GM23338 (cell line): Measurements from ENCODE around the gene CYP3A4. TPM values are rescaled to one million over a fixed set of nuclear protein-coding genes. Genes with fewer than 3 reads are reported as not detected.

Experiments
- ATAC-seq: fragments of 200-7000 bp; cut with Tn5 transposase; 3 replicates; pipeline ENCODE4 v1.9.1; 2020
- DNase-seq: peaks from one replicate; pipeline ENCODE4 v3.0.0-alpha.2; 2015; ENCODE audit warnings: low spot score
- H2AFZ ChIP-seq: fragments of 200-600 bp; sonication (generic); 2 replicates; pipeline ENCODE4 v1.8.0; 2016; ENCODE audit warnings: antibody characterized with exemption, mild to moderate bottlenecking, moderate library complexity
- H3F3A ChIP-seq: fragments of 200-600 bp; sonication (generic); replicated peaks from 2 replicates; pipeline ENCODE4 v1.8.0; 2017; ENCODE audit warnings: antibody characterized with exemption, mixed run types, low read depth
- H3K27ac ChIP-seq: fragments of 200-600 bp; sonication (generic); 2 replicates; pipeline ENCODE4 v1.6.1; 2016; ENCODE audit warnings: low read depth
- H3K27me3 ChIP-seq: fragments of 200-600 bp; sonication (generic); 2 replicates; pipeline ENCODE4 v1.8.0; 2016; ENCODE audit warnings: mild to moderate bottlenecking, mixed run types, moderate library complexity; ENCODE audit not compliant: insufficient read depth
- H3K36me3 ChIP-seq: fragments of 200-600 bp; sonication (generic); 2 replicates; pipeline ENCODE4 v1.8.0; 2016; ENCODE audit warnings: mild to moderate bottlenecking; ENCODE audit not compliant: insufficient read depth
- H3K4me1 ChIP-seq: fragments of 200-600 bp; sonication (generic); 2 replicates; pipeline ENCODE4 v1.8.0; 2016; ENCODE audit warnings: mild to moderate bottlenecking, moderate library complexity; ENCODE audit not compliant: insufficient read depth
- H3K4me2 ChIP-seq: fragments of 200-600 bp; sonication (generic); 2 replicates; pipeline ENCODE4 v1.7.1; 2017; ENCODE audit warnings: mixed run types
- H3K4me3 ChIP-seq: fragments of 200-600 bp; sonication (generic); 2 replicates; pipeline ENCODE4 v1.6.1; 2016; ENCODE audit warnings: mixed run types
- H3K79me2 ChIP-seq: fragments of 200-600 bp; sonication (generic); replicated peaks from 2 replicates; pipeline ENCODE4 v1.8.0; 2017; ENCODE audit warnings: mild to moderate bottlenecking; ENCODE audit not compliant: insufficient read depth
- H3K9me2 ChIP-seq: fragments of 200-600 bp; sonication (generic); 2 replicates; pipeline ENCODE4 v1.8.0; 2017; ENCODE audit not compliant: insufficient read depth
- H4K20me1 ChIP-seq: fragments of 200-600 bp; sonication (generic); replicated peaks from 2 replicates; pipeline ENCODE4 v1.8.0; 2017; ENCODE audit warnings: mild to moderate bottlenecking; ENCODE audit not compliant: insufficient read depth
- H3K27ac Mint-ChIP-seq: 2 replicates; pipeline ENCODE4 v1.8.0; 2020; ENCODE audit warnings: inconsistent platforms, mild to moderate bottlenecking, moderate library complexity, mixed read lengths
- H3K27me3 Mint-ChIP-seq: 3 replicates; pipeline ENCODE4 v1.8.0; 2022; ENCODE audit warnings: low read depth, mild to moderate bottlenecking, moderate library complexity, mixed read lengths, inconsistent platforms; ENCODE audit not compliant: insufficient read depth, poor library complexity
- H3K36me3 Mint-ChIP-seq: 3 replicates; pipeline ENCODE4 v1.8.0; 2021; ENCODE audit warnings: low read depth, mild to moderate bottlenecking, inconsistent platforms, moderate library complexity, mixed read lengths
- H3K4me1 Mint-ChIP-seq: 3 replicates; pipeline ENCODE4 v1.8.0; 2020; ENCODE audit warnings: mild to moderate bottlenecking, inconsistent platforms, mixed read lengths
- H3K4me3 Mint-ChIP-seq: 3 replicates; pipeline ENCODE4 v1.8.0; 2021; ENCODE audit warnings: moderate library complexity, mild to moderate bottlenecking, inconsistent platforms, mixed read lengths
- H3K9me3 Mint-ChIP-seq: 3 replicates; pipeline ENCODE4 v1.8.0; 2020; ENCODE audit warnings: moderate library complexity, mild to moderate bottlenecking, inconsistent platforms, mixed read lengths
- CREB1 ChIP-seq: fragments of 250-450 bp; sonication (Bioruptor Pico); IDR thresholded peaks from 2 replicates; pipeline ENCODE4 v1.5.0; 2020; ENCODE audit warnings: low read depth, mild to moderate bottlenecking, moderate library complexity
- ETS1 ChIP-seq: IDR thresholded peaks from 2 replicates; pipeline ENCODE4 v1.6.1; 2016; ENCODE audit warnings: antibody characterized with exemption
- EZH2 ChIP-seq: fragments of 200-600 bp; sonication (generic); IDR thresholded peaks from one replicate; pipeline ENCODE4 v1.8.0; 2017; ENCODE audit warnings: antibody characterized with exemption, mild to moderate bottlenecking, low read depth; ENCODE audit not compliant: unreplicated experiment
- EZH2phosphoT487 ChIP-seq: fragments of 200-600 bp; sonication (generic); IDR thresholded peaks from one replicate; pipeline ENCODE4 v1.8.1; 2018; ENCODE audit warnings: antibody characterized with exemption; ENCODE audit not compliant: unreplicated experiment
- JUNB ChIP-seq: IDR thresholded peaks from one replicate; pipeline ENCODE4 v1.6.1; 2016; ENCODE audit warnings: antibody characterized with exemption; ENCODE audit not compliant: unreplicated experiment
- NANOG ChIP-seq: IDR thresholded peaks from 2 replicates; pipeline ENCODE4 v1.6.1; 2016; ENCODE audit warnings: antibody characterized with exemption, borderline replicate concordance
- POLR2AphosphoS5 ChIP-seq: IDR thresholded peaks from 2 replicates; pipeline ENCODE4 v1.6.1; 2016; ENCODE audit warnings: antibody characterized with exemption, low read depth
- STAT1 ChIP-seq: IDR thresholded peaks from one replicate; pipeline ENCODE4 v1.6.1; 2016; ENCODE audit warnings: antibody characterized with exemption; ENCODE audit not compliant: unreplicated experiment
- ZNF114 ChIP-seq: fragments of 250-450 bp; sonication (Bioruptor Pico); IDR thresholded peaks from 2 replicates; pipeline ENCODE4 v1.5.0; 2020; ENCODE audit warnings: mild to moderate bottlenecking, moderate library complexity
- ZNF331 ChIP-seq: fragments of 250-450 bp; sonication (Bioruptor Pico); IDR thresholded peaks from 2 replicates; pipeline ENCODE4 v1.5.0; 2020; ENCODE audit warnings: low read depth, mild to moderate bottlenecking, moderate library complexity
- ZNF462 ChIP-seq: fragments of 250-450 bp; sonication (Bioruptor Pico); IDR thresholded peaks from 2 replicates; pipeline ENCODE4 v1.5.0; 2020; ENCODE audit warnings: mild to moderate bottlenecking, moderate library complexity
- polyA plus RNA-seq: library from polyadenylated mRNA; unstranded; fragments of >200 nt; fragmentation: Nextera tagmentation; extraction: Ambion mirVana; gene quantifications from 2 replicates; pipeline ENCODE4 v1.2.1, GENCODE V29; 2016
- total RNA-seq: library from RNA; depleted of rRNA; stranded (reverse); fragments of >200 nt; shearing (Covaris generic); gene quantifications from 2 replicates; pipeline ENCODE4 v1.2.3, GENCODE V29; 2014
- TF ChIP-seq, protein P1 (sequence below), 2 experiments: fragments of 200-600 bp in 1 of 2; sonication (generic) in 1 of 2; conservative IDR thresholded peaks; 2 replicates each; pipeline versions ENCODE4 v1.5.1 to v1.6.1; 2016 to 2017; ENCODE audit warnings: antibody characterized with exemption in 2 of 2, low read depth in 2 of 2, mild to moderate bottlenecking in 2 of 2, moderate library complexity in 1 of 2
- TF ChIP-seq, protein P2 (sequence below): IDR thresholded peaks from one replicate; pipeline ENCODE4 v1.6.1; 2018; ENCODE audit warnings: antibody characterized with exemption; ENCODE audit not compliant: unreplicated experiment

The CYP3A4 gene
- total and polyA plus RNA-seq, 2 experiments from 2014 or later = not detected

GRCh38 chr7:99833289-99833877 is 49.4 kb upstream of the CYP3A4 start:
- ATAC-seq (no peak), DNase-seq (no peak)
- no peaks in the 10 kb centered on the region for H3K36me3 ChIP-seq
- no peaks in the 10 kb centered on the region for H3F3A ChIP-seq
- Mint-ChIP-seq H3K27ac (no peak overlapping the region), H3K4me1 (peaks cover 13% of the 10 kb centered on the region; the same call in 2 of the 3 replicates), H3K36me3 (no peaks in the 10 kb centered on the region), H3K4me3 (no peak overlapping the region), H3K27me3 (peaks cover 3% of the 10 kb centered on the region), H3K9me3 (no peaks in the 10 kb centered on the region)
- no peaks in the 10 kb centered on the region for H3K27me3 ChIP-seq
- TF ChIP-seq ZNF331 (CRISPR knock-in tag) (no peak), STAT1 (no peak), JUNB (no peak), NANOG (no peak), EZH2 (no peak), EZH2phosphoT487 (no peak), ZNF462 (CRISPR knock-in tag) (no peak), ETS1 (no peak), POLR2AphosphoS5 (no peak), ZNF114 (CRISPR knock-in tag) (no peak), CREB1 (CRISPR knock-in tag) (no peak)
- TF ChIP-seq, protein P1, sequence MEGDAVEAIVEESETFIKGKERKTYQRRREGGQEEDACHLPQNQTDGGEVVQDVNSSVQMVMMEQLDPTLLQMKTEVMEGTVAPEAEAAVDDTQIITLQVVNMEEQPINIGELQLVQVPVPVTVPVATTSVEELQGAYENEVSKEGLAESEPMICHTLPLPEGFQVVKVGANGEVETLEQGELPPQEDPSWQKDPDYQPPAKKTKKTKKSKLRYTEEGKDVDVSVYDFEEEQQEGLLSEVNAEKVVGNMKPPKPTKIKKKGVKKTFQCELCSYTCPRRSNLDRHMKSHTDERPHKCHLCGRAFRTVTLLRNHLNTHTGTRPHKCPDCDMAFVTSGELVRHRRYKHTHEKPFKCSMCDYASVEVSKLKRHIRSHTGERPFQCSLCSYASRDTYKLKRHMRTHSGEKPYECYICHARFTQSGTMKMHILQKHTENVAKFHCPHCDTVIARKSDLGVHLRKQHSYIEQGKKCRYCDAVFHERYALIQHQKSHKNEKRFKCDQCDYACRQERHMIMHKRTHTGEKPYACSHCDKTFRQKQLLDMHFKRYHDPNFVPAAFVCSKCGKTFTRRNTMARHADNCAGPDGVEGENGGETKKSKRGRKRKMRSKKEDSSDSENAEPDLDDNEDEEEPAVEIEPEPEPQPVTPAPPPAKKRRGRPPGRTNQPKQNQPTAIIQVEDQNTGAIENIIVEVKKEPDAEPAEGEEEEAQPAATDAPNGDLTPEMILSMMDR (conservative IDR thresholded peaks at IDR 0.05; ENCODE audit: low read depth in 2 of 2) = no peak
- TF ChIP-seq, protein P2, sequence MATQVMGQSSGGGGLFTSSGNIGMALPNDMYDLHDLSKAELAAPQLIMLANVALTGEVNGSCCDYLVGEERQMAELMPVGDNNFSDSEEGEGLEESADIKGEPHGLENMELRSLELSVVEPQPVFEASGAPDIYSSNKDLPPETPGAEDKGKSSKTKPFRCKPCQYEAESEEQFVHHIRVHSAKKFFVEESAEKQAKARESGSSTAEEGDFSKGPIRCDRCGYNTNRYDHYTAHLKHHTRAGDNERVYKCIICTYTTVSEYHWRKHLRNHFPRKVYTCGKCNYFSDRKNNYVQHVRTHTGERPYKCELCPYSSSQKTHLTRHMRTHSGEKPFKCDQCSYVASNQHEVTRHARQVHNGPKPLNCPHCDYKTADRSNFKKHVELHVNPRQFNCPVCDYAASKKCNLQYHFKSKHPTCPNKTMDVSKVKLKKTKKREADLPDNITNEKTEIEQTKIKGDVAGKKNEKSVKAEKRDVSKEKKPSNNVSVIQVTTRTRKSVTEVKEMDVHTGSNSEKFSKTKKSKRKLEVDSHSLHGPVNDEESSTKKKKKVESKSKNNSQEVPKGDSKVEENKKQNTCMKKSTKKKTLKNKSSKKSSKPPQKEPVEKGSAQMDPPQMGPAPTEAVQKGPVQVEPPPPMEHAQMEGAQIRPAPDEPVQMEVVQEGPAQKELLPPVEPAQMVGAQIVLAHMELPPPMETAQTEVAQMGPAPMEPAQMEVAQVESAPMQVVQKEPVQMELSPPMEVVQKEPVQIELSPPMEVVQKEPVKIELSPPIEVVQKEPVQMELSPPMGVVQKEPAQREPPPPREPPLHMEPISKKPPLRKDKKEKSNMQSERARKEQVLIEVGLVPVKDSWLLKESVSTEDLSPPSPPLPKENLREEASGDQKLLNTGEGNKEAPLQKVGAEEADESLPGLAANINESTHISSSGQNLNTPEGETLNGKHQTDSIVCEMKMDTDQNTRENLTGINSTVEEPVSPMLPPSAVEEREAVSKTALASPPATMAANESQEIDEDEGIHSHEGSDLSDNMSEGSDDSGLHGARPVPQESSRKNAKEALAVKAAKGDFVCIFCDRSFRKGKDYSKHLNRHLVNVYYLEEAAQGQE = no peak
- H3K27ac ChIP-seq = no peak overlapping the region
- H3K4me1 ChIP-seq = peaks cover 17% of the 10 kb centered on the region
- no peak overlapping the region for H3K4me2 ChIP-seq
- no peak overlapping the region for H3K4me3 ChIP-seq
- no peaks in the 10 kb centered on the region; the same call in 1 of the 2 replicates for H3K9me2 ChIP-seq
- H2AFZ ChIP-seq = no peak overlapping the region; the same call in 1 of the 2 replicates
- H3K79me2 ChIP-seq = no peaks in the 10 kb centered on the region
- no peaks in the 10 kb centered on the region for H4K20me1 ChIP-seq
